Measurements from ENCODE around the gene SYNGR3.

Gene SYNGR3

GRCh38 chr16:1984347-1985225 is 5.2 kb upstream of the SYNGR3 start:
- Histone ChIP-seq H3K27ac (peak overlapping the region; percentile 91), H3K27me3 (ENCODE audit: insufficient read depth, low read depth, severe bottlenecking) (no peaks in the 10 kb centered on the region), H3K4me3 (ENCODE audit: low read depth, low read length) (peak overlapping the region; percentile 82), H3K36me3 (peaks cover 30% of the 10 kb centered on the region), H3K9me3 (ENCODE audit: severe bottlenecking) (no peaks in the 10 kb centered on the region)
- peak; percentile 32 for DNase-seq
- TF ChIP-seq CTCF (IDR thresholded peaks at IDR 0.05; ENCODE audit: low read depth, low read length): no peak

GRCh38 chr16:1985466-1986150 is 4.2 kb upstream of the SYNGR3 start:
- TF ChIP-seq CTCF (IDR thresholded peaks at IDR 0.05; ENCODE audit: low read depth, low read length): no peak
- Histone ChIP-seq H3K9me3 (ENCODE audit: severe bottlenecking) (no peaks in the 10 kb centered on the region), H3K4me3 (ENCODE audit: low read depth, low read length) (no peak overlapping the region), H3K27ac (no peak overlapping the region), H3K27me3 (ENCODE audit: insufficient read depth, low read depth, severe bottlenecking) (no peaks in the 10 kb centered on the region), H3K36me3 (peaks cover 24% of the 10 kb centered on the region)
- DNase-seq: no peak

GRCh38 chr16:1987198-1987597 is 2.6 kb upstream of the SYNGR3 start:
- no peak for TF ChIP-seq CTCF (IDR thresholded peaks at IDR 0.05; ENCODE audit: low read depth, low read length)
- peaks cover 24% of the 10 kb centered on the region for H3K36me3 ChIP-seq
- no peaks in the 10 kb centered on the region for H3K9me3 ChIP-seq (ENCODE audit: severe bottlenecking)
- no peak overlapping the region for H3K27ac ChIP-seq
- H3K27me3 ChIP-seq (ENCODE audit: insufficient read depth, low read depth, severe bottlenecking): no peaks in the 10 kb centered on the region
- H3K4me3 ChIP-seq (ENCODE audit: low read depth, low read length): no peak overlapping the region
- DNase-seq: no peak

GRCh38 chr16:1990101-1990350 is 256 bp downstream of the SYNGR3 start:
- no peaks in the 10 kb centered on the region for H3K9me3 ChIP-seq (ENCODE audit: severe bottlenecking)
- peak overlapping the region; percentile 61 for H3K4me3 ChIP-seq (ENCODE audit: low read depth, low read length)

GRCh38 chr16:1990351-1991134 is 773 bp downstream of the SYNGR3 start:
- peak; percentile 67 for DNase-seq
- H3K4me3 ChIP-seq (ENCODE audit: low read depth, low read length): peak overlapping the region; percentile 61
- H3K9me3 ChIP-seq (ENCODE audit: severe bottlenecking): no peaks in the 10 kb centered on the region
- H3K27me3 ChIP-seq (ENCODE audit: insufficient read depth, low read depth, severe bottlenecking): no peaks in the 10 kb centered on the region
- peaks cover 21% of the 10 kb centered on the region for H3K36me3 ChIP-seq
- TF ChIP-seq CTCF (IDR thresholded peaks at IDR 0.05; ENCODE audit: low read depth, low read length): no peak
- H3K27ac ChIP-seq: peak overlapping the region; percentile 64

More at GRCh38 chr16:1990101-1990350, 256 bp downstream of the SYNGR3 start:
- DNase-seq: no peak
- Histone ChIP-seq H3K27me3 (ENCODE audit: insufficient read depth, low read depth, severe bottlenecking) (no peaks in the 10 kb centered on the region), H3K36me3 (peaks cover 23% of the 10 kb centered on the region), H3K27ac (no peak overlapping the region)
- TF ChIP-seq CTCF (IDR thresholded peaks at IDR 0.05; ENCODE audit: low read depth, low read length): no peak

Measured in WERI-Rb-1 (cell line).